HCT116 (cell line): Measurements from ENCODE around the gene OR4C13. TPM values are rescaled to one million over a fixed set of nuclear protein-coding genes. Genes with fewer than 3 reads are reported as not detected.
"Not testable (repeated sequence)": the region's sequence is repeated elsewhere in the genome, so short reads cannot be mapped to it uniquely, and the experiment has no call there.

Experiments used
- ATAC-seq: fragments of 200-7000 bp; cut with Tn5 transposase; 2 replicates; pipeline ENCODE4 v1.9.1; 2020; ENCODE audit warnings: mild to moderate bottlenecking, moderate library complexity
- BruUV-seq: library from RNA; stranded (reverse); fragments of 400-500 nt; replicated peaks from 2 replicates; lab custom pipeline; 2021; lab: Mats Ljungman, UMichigan
- CTCF ChIA-PET: fragments of 300-600 bp; sonication (Branson Sonifier 250); formaldehyde crosslinking; loops from one replicate; lab custom pipeline; 2021; ENCODE audit warnings: antibody characterized with exemption; lab: Charles Lee
- POLR2A ChIA-PET: fragments of 300-600, 350-600 bp; sonication (Branson Sonifier 250); formaldehyde crosslinking; loops from one replicate; lab custom pipeline; 2021; ENCODE audit warnings: antibody characterized with exemption; lab: Charles Lee
- RAD21 ChIA-PET, 2 experiments: fragments of 300-600 bp; sonication (Branson Sonifier 250); formaldehyde crosslinking; loops; one replicate each; lab custom pipeline; 2023; ENCODE audit warnings: low total read pairs in 2 of 2; ENCODE audit not compliant: uncharacterized antibody in 2 of 2, unreplicated experiment in 2 of 2, low non-redundant PET in 1 of 2; lab: Charles Lee
- DNase-seq: peaks from one replicate; pipeline ENCODE4 v3.0.0-alpha.2; 2010; ENCODE audit warnings: low read depth, low spot score
- H2AFZ ChIP-seq: fragments of 200-600 bp; shearing (Covaris generic), sonication (generic); 2 replicates; pipeline ENCODE4 v1.6.1; 2017; ENCODE audit warnings: low read depth, mixed run types, mixed read lengths, antibody characterized with exemption, low read length; ENCODE audit not compliant: poor library complexity, severe bottlenecking
- H3K27ac ChIP-seq: 2 replicates; pipeline ENCODE4 v1.5.1; 2012; ENCODE audit warnings: low read depth, low read length
- H3K27me3 ChIP-seq: fragments of 200-600 bp; sonication (generic); 2 replicates; pipeline ENCODE4 v1.6.1; 2016; ENCODE audit warnings: mixed run types, low read length, mixed read lengths; ENCODE audit not compliant: insufficient read depth
- H3K36me3 ChIP-seq, 2 experiments: fragments of 200-500 bp in 1 of 2; fragments of 200-600 bp in 1 of 2; sonication (Bioruptor generic) in 1 of 2; sonication (generic) in 1 of 2; 2 replicates each; pipeline versions ENCODE4 v1.5.1 to v1.6.1; 2014 to 2016; ENCODE audit warnings: low read length in 2 of 2, inconsistent platforms in 1 of 2, mixed read lengths in 1 of 2, mixed run types in 1 of 2; ENCODE audit not compliant: insufficient read depth in 2 of 2, control insufficient read depth in 1 of 2
- H3K4me1 ChIP-seq, 2 experiments: fragments of 200-600 bp in 1 of 2; sonication (generic) in 1 of 2; 2 replicates each; pipeline versions ENCODE4 v1.5.1 to v1.6.1; 2012 to 2017; ENCODE audit warnings: low read length in 2 of 2, inconsistent platforms in 1 of 2, mild to moderate bottlenecking in 1 of 2, mixed read lengths in 1 of 2, mixed run types in 1 of 2, moderate library complexity in 1 of 2; ENCODE audit not compliant: insufficient read depth in 2 of 2, control insufficient read depth in 1 of 2
- H3K4me2 ChIP-seq: fragments of 200-600 bp; sonication (generic); 2 replicates; pipeline ENCODE4 v1.6.1; 2017; ENCODE audit warnings: mixed run types, low read length, mixed read lengths
- H3K4me3 ChIP-seq, 2 experiments: fragments of 200-600 bp in 1 of 2; sonication (generic) in 1 of 2; replicated peaks in 1 of 2; 2 replicates each; pipeline ENCODE4 v1.5.1; 2011 to 2016; ENCODE audit warnings: low read length in 2 of 2, control low read depth in 1 of 2, low read depth in 1 of 2, mild to moderate bottlenecking in 1 of 2, mixed read lengths in 1 of 2, mixed run types in 1 of 2
- H3K79me2 ChIP-seq: fragments of 200-600 bp; sonication (generic); 2 replicates; pipeline ENCODE4 v1.6.1; 2017; ENCODE audit warnings: mild to moderate bottlenecking, mixed run types, low read length, moderate library complexity, mixed read lengths; ENCODE audit not compliant: insufficient read depth
- H3K9ac ChIP-seq: fragments of 200-600 bp; sonication (generic); 2 replicates; pipeline ENCODE4 v1.6.1; 2016; ENCODE audit warnings: low read length, mixed read lengths
- H3K9me2 ChIP-seq: fragments of 200-600 bp; sonication (generic), shearing (Covaris generic); 2 replicates; pipeline ENCODE4 v1.6.1; 2017; ENCODE audit warnings: mixed run types, mild to moderate bottlenecking, moderate library complexity; ENCODE audit not compliant: insufficient read depth
- H3K9me3 ChIP-seq, 2 experiments: fragments of 200-500 bp in 1 of 2; fragments of 200-600 bp in 1 of 2; sonication (Bioruptor generic) in 1 of 2; sonication (generic) in 1 of 2; 2 replicates each; pipeline ENCODE4 v1.6.1; 2014 to 2017; ENCODE audit warnings: low read length in 2 of 2, mixed read lengths in 2 of 2, inconsistent platforms in 1 of 2, low read depth in 1 of 2, mild to moderate bottlenecking in 1 of 2, mixed run types in 1 of 2, moderate library complexity in 1 of 2; ENCODE audit not compliant: control insufficient read depth in 1 of 2, insufficient read depth in 1 of 2
- H4K20me1 ChIP-seq: fragments of 200-600 bp; sonication (generic), shearing (Covaris generic); 2 replicates; pipeline ENCODE4 v1.6.1; 2017; ENCODE audit warnings: mixed run types, mild to moderate bottlenecking, moderate library complexity; ENCODE audit not compliant: insufficient read depth
- CBX3 ChIP-seq: IDR thresholded peaks from 2 replicates; pipeline ENCODE4 v1.6.1; 2012; ENCODE audit warnings: low read depth
- EZH2 ChIP-seq: fragments of 200-600 bp; sonication (generic); IDR thresholded peaks from 2 replicates; pipeline ENCODE4 v1.6.1; 2017; ENCODE audit warnings: antibody characterized with exemption, mixed run types
- EZH2phosphoT487 ChIP-seq: fragments of 200-600 bp; IDR thresholded peaks from 2 replicates; pipeline ENCODE4 v1.6.1; 2018; ENCODE audit warnings: antibody characterized with exemption, borderline replicate concordance
- RAD21 ChIP-seq: IDR thresholded peaks from 2 replicates; pipeline ENCODE4 v1.6.1; 2012; ENCODE audit warnings: low read depth, mild to moderate bottlenecking
- intact Hi-C: fragments of 100-400 bp; cut with micrococcal nuclease; formaldehyde crosslinking; loops from 2 replicates; pipeline ENCODE4 v1.10.0; 2022
- total RNA-seq: library from RNA; stranded (reverse); gene quantifications from one replicate; pipeline ENCODE4 v1.2.1, GENCODE V29; 2021; ENCODE audit not compliant: unreplicated experiment
- TF ChIP-seq, protein P1 (sequence below): IDR thresholded peaks from 2 replicates; pipeline ENCODE4 v1.6.1; 2011; ENCODE audit warnings: mild to moderate bottlenecking, low read length, moderate library complexity; ENCODE audit not compliant: insufficient replicate concordance; ENCODE audit errors: extremely low read depth
- TF ChIP-seq, protein P2 (sequence below), 3 experiments: fragments of 200-600 bp in 1 of 3; sonication (generic) in 1 of 3; IDR thresholded peaks in 2 of 3; conservative IDR thresholded peaks in 1 of 3; 2 replicates each; pipeline ENCODE4 v1.5.1; 2012 to 2017; ENCODE audit warnings: low read depth in 2 of 3, low read length in 2 of 3, antibody characterized with exemption in 1 of 3, borderline replicate concordance in 1 of 3, control low read depth in 1 of 3, mild to moderate bottlenecking in 1 of 3, mixed read lengths in 1 of 3, mixed run types in 1 of 3, moderate library complexity in 1 of 3; ENCODE audit not compliant: insufficient read depth in 1 of 3

The OR4C13 gene
- total RNA-seq, 1 experiment from 2014 or later, result not detected

DNA sequence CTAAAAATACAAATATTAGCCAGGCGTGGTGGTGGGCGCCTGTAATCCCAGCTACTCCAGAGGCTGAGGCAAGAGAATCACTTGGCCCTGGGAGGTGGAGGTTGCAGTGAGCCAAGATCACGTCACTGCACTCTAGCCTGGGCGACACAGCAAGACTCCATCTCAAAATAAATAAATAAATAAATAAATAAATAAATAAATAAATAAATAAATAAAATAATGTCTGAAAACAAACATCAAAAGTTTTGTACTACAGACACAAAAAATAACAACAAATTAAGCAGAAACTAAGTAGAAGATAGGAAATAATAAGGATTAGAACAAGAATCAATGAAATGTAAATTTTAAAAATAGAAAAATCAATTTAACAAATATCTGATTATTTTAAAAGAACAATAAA, 21.2 kb downstream of the OR4C13 start:
- H3K9ac ChIP-seq, ATAC-seq, intact Hi-C loops, POLR2A ChIA-PET, H3K9me2 ChIP-seq, BruUV-seq, H3K4me3 ChIP-seq, H3K27me3 ChIP-seq, H3K4me2 ChIP-seq, H3K9me3 ChIP-seq, CTCF ChIA-PET, H3K27ac ChIP-seq, H3K4me1 ChIP-seq, H2AFZ ChIP-seq, H4K20me1 ChIP-seq, DNase-seq, RAD21 ChIA-PET, H3K79me2 ChIP-seq, H3K36me3 ChIP-seq: not testable (repeated sequence)

DNA sequence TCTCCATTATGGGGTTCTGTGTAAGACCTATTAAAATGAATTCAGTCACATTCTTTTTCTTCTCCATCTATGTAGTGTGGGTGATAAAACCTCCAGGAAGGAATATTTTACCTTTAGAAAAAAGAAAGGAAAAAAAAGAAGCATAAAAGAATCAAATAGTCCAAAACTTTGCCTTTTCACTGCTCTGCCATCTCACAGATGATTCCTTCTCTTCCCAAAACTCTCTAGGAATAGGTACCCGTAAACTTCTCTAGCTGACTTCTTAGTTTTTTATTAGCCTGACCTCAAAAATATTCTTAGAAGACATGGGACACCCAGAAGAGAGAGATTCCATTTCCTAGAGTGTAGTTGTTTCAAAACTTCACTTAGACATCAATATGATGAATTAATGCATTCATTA, 30.2 kb downstream of the OR4C13 start, which contains the start of gene OR4C12:
Gene OR4C12, minus strand, starts transcription at position 101 of the 400 bp plus-strand sequence. Its CDS starts 34 bp downstream, at position 67.
- intact Hi-C loops, H2AFZ ChIP-seq, CTCF ChIA-PET, H3K9me3 ChIP-seq, H3K27me3 ChIP-seq, RAD21 ChIA-PET, H3K9ac ChIP-seq, H3K4me1 ChIP-seq, H3K4me2 ChIP-seq, H3K9me2 ChIP-seq, H3K4me3 ChIP-seq, POLR2A ChIA-PET, DNase-seq, BruUV-seq, H3K27ac ChIP-seq, ATAC-seq, H4K20me1 ChIP-seq, H3K36me3 ChIP-seq, H3K79me2 ChIP-seq: not testable (repeated sequence)

DNA sequence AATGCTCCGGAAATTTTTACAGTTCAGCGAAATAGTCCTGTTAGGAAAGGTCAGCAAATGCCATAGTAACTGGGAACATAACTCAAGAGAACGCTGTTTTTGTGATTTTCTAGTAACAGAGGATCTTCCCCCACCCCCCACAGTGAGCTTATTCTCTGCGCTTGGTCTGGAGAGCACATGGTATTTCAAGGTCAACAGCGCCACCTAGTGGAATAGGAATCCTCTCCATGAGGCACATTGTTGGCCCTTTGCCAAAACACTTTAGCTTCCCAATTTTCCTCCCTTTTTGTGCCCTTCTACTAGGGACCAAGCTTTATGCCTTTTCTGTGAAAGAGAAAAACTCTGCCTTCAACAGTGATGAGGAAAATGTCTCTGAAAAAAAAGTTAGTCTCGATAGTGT, 43.4 kb downstream of the OR4C13 start:
- no TSS peak for BruUV-seq
- Histone ChIP-seq H3K4me3 (no peak overlapping the region), H3K36me3 (no peaks in the 10 kb centered on the region), H3K9me2 (no peaks in the 10 kb centered on the region), H3K27me3 (no peaks in the 10 kb centered on the region), H3K9me3 (peaks cover 0 to 5% of the 10 kb centered on the region in 2 experiments; a peak in 2 of 4 replicates), H3K4me2 (no peak overlapping the region), H4K20me1 (no peaks in the 10 kb centered on the region), H3K27ac (no peak overlapping the region), H2AFZ (no peak overlapping the region), H3K9ac (no peak overlapping the region), H3K4me1 (no peaks in the 10 kb centered on the region), H3K79me2 (no peaks in the 10 kb centered on the region)
- DNase-seq (peak; percentile 46), ATAC-seq (peak; percentile 49; the same call in 1 of the 2 replicates)
- POLR2A ChIA-PET, result no interaction called here
- TF ChIP-seq CBX3, result peak; percentile 43; the same call in 1 of the 2 replicates
- TF ChIP-seq RAD21, result peak; percentile 63
- no peak for TF ChIP-seq EZH2phosphoT487
- TF ChIP-seq, protein P1, sequence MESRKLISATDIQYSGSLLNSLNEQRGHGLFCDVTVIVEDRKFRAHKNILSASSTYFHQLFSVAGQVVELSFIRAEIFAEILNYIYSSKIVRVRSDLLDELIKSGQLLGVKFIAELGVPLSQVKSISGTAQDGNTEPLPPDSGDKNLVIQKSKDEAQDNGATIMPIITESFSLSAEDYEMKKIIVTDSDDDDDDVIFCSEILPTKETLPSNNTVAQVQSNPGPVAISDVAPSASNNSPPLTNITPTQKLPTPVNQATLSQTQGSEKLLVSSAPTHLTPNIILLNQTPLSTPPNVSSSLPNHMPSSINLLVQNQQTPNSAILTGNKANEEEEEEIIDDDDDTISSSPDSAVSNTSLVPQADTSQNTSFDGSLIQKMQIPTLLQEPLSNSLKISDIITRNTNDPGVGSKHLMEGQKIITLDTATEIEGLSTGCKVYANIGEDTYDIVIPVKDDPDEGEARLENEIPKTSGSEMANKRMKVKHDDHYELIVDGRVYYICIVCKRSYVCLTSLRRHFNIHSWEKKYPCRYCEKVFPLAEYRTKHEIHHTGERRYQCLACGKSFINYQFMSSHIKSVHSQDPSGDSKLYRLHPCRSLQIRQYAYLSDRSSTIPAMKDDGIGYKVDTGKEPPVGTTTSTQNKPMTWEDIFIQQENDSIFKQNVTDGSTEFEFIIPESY, result no peak
- TF ChIP-seq EZH2, result no peak
- TF ChIP-seq, protein P2, sequence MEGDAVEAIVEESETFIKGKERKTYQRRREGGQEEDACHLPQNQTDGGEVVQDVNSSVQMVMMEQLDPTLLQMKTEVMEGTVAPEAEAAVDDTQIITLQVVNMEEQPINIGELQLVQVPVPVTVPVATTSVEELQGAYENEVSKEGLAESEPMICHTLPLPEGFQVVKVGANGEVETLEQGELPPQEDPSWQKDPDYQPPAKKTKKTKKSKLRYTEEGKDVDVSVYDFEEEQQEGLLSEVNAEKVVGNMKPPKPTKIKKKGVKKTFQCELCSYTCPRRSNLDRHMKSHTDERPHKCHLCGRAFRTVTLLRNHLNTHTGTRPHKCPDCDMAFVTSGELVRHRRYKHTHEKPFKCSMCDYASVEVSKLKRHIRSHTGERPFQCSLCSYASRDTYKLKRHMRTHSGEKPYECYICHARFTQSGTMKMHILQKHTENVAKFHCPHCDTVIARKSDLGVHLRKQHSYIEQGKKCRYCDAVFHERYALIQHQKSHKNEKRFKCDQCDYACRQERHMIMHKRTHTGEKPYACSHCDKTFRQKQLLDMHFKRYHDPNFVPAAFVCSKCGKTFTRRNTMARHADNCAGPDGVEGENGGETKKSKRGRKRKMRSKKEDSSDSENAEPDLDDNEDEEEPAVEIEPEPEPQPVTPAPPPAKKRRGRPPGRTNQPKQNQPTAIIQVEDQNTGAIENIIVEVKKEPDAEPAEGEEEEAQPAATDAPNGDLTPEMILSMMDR (IDR thresholded peaks at IDR 0.05 in 2 of 3, conservative IDR thresholded peaks at IDR 0.05 in 1 of 3; ENCODE audit: borderline replicate concordance in 1 of 3, insufficient read depth in 1 of 3, low read depth in 2 of 3, low read length in 2 of 3), result peak in 2 of 3 experiments; percentile 58 to 73; a peak in 4 of 6 replicates
- CTCF ChIA-PET, result interaction anchor here (1.0 to 1.4 kb wide), 3 partner anchors 1688 to 1879 kb away, joined by 3 to 6 read pairs (median 4); no protein-coding TSS in a partner anchor
- intact Hi-C loops, result loop anchor here (2.0 to 10.0 kb wide), 3 partner anchors 1688 to 1881 kb away; partner anchors contain the start of gene OR4S1
- RAD21 ChIA-PET, result no interaction called here
